IPS-NIHi7 (cell line): Measurements from ENCODE around the gene SPAG9.

Experiments used
- DNase-seq: peaks from one replicate; pipeline ENCODE4 v3.0.0; 2012; ENCODE audit warnings: mixed read lengths; ENCODE audit errors: extremely low spot score

SPAG9 gene

GRCh38 chr17:50939795-50940684 lies 180.6 kb downstream of the SPAG9 start:
- no peak for DNase-seq

- no peak for DNase-seq
Observed at GRCh38 chr17:50939542-50939794, 181.2 kb downstream of the SPAG9 start.

- DNase-seq: no peak
Observed at GRCh38 chr17:50938821-50939541, 181.7 kb downstream of the SPAG9 start.

GRCh38 chr17:50935996-50936266 lies 184.7 kb downstream of the SPAG9 start:
- DNase-seq: no peak

GRCh38 chr17:50935221-50935995 lies 185.3 kb downstream of the SPAG9 start:
- DNase-seq: no peak

GRCh38 chr17:50934672-50935220 lies 185.9 kb downstream of the SPAG9 start:
- no peak for DNase-seq

- DNase-seq: no peak
Observed at GRCh38 chr17:50934161-50934560, 186.5 kb downstream of the SPAG9 start.

GRCh38 chr17:50931144-50931908 lies 189.3 kb downstream of the SPAG9 start:
- DNase-seq: peak; percentile 84

- no peak for DNase-seq
Observed at GRCh38 chr17:50928646-50929045, 192.0 kb downstream of the SPAG9 start.

GRCh38 chr17:50927287-50927686 lies 193.4 kb downstream of the SPAG9 start:
- DNase-seq: no peak

- no peak for DNase-seq
Observed at GRCh38 chr17:50926523-50926922, 194.1 kb downstream of the SPAG9 start.

GRCh38 chr17:50925296-50925891 lies 195.3 kb downstream of the SPAG9 start:
- no peak for DNase-seq

GRCh38 chr17:50924800-50925199 lies 195.9 kb downstream of the SPAG9 start:
- DNase-seq: no peak

GRCh38 chr17:50924300-50924699 lies 196.4 kb downstream of the SPAG9 start:
- no peak for DNase-seq

GRCh38 chr17:50923611-50924010 lies 197.1 kb downstream of the SPAG9 start:
- no peak for DNase-seq

GRCh38 chr17:50922721-50923405 lies 197.8 kb downstream of the SPAG9 start:
- no peak for DNase-seq

GRCh38 chr17:50922107-50922506 lies 198.6 kb downstream of the SPAG9 start:
- no peak for DNase-seq

GRCh38 chr17:50920891-50921586 lies 199.6 kb downstream of the SPAG9 start:
- no peak for DNase-seq

- DNase-seq: no peak
Observed at GRCh38 chr17:50920041-50920410, 200.6 kb downstream of the SPAG9 start.
